ENCODE data around the gene LMX1B.

GRCh38 chr9:126608551-126608950, 5.2 kb upstream of the LMX1B start:
- TF ChIP-seq POLR2AphosphoS5 (IDR thresholded peaks at IDR 0.05): no peak
- no peak for TF ChIP-seq CTCF (IDR thresholded peaks at IDR 0.05)
- no peak for TF ChIP-seq POLR2A (IDR thresholded peaks at IDR 0.05)

Data from upper lobe of left lung (tissue), 4 donors.